GM18868 (cell line): Measurements from ENCODE around the gene A2M.

Experiments used
- ATAC-seq: cut with Tn5 transposase; IDR thresholded peaks from one replicate; pipeline ENCODE4 v1.9.1; 2021; ENCODE audit warnings: mild to moderate bottlenecking, moderate library complexity; ENCODE audit not compliant: unreplicated experiment

A2M gene

DNA sequence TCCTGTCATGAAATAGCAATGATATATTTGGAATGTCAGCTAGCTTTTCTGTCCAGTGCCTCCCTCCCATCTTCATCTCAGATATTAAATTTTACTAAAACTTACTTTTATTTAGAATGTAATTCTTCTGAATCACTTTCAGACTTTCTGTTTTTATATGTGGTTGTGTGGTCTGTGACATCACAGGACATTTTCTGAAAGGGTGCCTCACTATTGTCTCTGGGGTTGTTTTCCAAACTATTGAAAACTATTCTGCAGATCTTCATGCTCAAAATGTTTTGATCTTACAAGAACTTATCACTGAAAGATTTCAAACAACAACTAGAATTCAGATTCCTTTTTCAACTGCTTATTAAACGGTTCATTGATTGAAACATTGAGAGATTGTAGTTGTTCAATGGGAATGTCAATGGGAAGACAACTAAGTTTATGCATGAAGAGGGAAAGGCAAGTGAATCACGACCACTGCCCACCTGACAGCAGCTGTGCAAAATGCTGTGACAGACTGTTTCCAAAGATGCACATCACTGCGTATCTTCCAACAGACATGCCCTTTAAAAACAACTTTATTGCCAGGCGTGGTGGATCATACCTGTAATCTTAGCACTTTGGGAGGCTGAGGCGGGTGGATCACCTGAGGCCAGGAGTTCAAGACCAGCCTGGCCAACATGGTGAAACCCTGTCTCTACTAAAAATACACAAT lies 75.1 kb downstream of the A2M start:
- ATAC-seq, result no peak

DNA sequence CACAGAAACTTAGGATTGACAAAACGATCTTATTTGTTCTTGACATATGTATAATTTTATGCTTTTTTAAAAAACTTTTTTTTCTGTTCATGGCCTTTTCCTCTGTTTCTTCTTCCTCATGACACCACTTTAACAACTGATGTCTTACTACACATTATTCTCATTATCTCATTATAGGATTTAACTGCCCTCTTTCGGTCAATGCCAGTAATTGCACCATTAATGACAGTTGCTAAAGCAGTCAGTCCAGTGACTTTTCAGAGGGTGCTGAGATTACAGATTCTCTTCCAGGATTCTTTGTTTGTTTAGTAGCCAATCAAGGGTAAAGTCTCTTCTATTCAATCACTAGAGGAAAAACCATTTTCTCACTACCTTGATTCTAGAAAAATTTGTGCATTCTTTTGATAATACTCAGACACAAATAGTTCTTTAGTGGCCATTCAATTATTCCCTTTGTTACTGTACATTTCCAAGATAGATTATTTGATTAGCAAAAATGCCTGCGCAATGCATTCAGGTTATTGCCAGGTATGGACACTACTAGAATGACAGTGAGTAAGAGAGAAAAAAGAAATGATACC lies 76.2 kb downstream of the A2M start:
- ATAC-seq, result no peak

DNA sequence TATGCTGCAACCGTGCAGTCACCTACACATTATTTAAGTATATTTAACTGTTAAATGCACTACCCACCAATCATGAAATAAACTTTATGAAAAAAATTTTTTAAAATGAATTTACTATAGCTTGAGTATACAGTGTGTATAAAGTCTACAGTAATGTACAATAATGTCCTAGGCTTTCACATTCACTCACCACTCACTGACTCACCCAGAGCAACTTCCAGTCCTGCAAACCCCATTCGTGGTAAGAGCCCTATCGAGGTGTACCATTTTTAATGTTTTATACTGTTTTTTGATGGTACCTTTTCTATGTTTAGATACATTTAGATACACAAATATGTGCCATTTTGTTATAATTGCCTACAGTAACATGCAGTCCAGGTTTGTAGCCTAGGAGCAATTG lies 78.3 kb downstream of the A2M start:
- ATAC-seq, result no peak

DNA sequence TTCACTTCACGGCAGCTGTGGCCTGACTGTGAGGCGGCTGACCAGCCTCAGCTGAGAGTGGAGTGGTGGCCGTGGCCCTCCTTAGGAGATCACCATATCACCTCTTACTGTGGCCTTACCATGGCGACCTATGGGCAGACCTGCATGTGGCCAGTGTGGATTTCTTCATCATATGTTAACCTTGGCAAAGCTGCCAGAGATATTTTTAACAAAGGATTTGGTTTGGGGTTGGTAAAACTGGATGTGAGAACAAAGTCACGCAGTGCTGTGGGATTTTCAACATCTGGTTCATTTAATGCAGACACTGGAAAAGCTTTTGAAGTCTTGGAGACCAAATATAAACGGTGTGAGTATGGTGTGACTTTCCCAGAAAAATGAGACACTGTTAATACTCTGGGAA lies 79.5 kb downstream of the A2M start:
- no peak for ATAC-seq

DNA sequence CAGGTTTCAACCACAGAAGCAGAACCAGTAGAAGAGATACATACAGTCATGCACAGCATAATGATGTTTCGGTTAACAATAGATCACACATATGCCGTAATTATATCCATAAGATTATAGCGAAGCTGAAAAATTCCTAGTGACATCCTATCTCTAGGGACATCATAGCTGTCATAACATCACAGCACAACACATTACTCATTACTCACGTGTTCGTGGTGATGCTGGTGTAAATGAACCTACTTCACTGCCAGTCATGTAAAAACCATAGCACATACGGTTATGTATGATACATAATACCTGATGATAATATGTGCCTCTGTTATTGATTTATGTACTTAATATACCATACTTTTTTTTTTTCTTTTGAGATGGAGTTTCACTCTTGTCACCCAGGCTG lies 81.6 kb downstream of the A2M start:
- ATAC-seq, result no peak

DNA sequence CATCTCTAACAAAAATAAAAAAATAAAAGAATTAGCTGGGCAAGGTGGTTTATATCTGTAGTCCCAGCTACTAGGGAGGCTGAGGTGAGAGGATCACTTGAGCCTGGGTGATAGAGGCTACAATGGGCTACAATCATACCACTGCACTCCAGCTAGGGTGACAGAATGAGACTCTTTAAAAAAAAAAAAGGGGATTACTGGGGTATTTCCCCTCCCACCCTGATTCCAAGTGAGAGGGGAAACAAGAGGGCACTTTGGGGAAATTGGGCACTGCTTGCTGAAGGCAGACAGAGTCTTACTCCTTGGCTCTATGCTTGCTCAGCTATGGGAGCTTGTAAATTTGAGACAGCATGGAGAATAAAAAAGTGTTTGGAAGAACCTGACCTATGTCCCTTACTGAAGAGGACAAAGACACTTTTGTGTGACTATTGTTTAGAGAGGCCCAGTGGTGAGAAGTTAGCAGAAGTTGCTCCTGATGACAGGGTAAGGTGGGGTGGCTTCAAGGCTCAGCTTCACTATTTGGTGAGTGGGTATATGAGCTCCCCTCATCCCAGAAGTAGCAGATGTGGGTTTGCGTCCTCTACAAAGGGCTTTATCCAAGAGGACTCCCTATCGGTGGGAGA lies 82.3 kb downstream of the A2M start:
- ATAC-seq, result no peak

DNA sequence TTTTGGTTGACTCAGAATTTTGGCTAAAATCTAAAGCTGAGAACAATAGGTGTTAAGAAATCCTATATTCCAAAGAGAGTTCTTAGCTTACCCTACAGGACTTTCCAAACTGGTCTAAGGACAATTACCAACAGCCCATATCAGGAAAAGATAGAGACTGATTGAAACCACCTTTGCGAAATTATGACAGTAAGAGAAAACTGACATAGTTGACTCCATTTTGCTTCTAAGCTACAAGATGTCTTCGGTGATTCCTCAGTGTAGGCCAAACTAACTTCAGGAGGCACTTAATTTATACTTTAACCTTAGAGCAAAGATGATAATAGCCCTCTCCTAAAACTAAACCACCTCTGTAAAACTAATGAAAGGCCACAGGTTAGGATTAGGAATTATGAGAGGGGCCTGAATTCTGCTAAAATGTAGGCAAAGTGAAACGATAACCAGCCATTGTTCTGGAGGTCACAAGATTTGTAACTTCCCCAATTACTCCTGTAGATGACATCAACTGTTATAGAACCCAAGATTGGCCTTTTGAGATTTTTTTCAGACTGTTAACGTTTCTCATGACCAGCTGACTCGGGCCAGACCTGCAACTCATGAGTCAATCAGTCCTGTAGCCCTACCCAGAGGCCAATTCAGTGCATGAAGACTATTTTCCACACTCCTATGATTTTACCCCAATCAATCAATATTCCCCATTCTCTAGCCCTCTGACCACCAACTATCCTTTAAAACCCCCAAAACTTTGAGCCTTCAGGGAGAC lies 83.3 kb downstream of the A2M start:
- ATAC-seq, result no peak

DNA sequence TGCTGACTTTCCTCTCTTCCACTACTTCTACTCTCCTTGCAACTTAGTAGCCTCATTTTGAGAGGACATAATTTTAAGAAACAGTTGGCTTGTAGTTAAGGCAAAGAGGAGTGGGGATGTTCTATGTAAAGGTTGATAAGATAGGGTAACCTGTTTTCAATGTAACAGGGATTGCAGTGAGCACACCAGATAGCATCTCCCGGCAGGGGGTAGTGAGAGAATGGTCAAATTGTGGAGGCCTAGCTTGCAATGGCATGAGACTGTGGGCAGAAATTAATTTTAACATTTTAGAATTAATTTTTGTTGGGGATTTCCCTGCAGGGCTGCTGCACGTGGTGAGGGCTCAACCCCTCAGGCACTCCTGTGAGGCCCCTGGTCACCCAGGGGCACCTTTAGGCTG lies 84.9 kb downstream of the A2M start:
- no peak for ATAC-seq

DNA sequence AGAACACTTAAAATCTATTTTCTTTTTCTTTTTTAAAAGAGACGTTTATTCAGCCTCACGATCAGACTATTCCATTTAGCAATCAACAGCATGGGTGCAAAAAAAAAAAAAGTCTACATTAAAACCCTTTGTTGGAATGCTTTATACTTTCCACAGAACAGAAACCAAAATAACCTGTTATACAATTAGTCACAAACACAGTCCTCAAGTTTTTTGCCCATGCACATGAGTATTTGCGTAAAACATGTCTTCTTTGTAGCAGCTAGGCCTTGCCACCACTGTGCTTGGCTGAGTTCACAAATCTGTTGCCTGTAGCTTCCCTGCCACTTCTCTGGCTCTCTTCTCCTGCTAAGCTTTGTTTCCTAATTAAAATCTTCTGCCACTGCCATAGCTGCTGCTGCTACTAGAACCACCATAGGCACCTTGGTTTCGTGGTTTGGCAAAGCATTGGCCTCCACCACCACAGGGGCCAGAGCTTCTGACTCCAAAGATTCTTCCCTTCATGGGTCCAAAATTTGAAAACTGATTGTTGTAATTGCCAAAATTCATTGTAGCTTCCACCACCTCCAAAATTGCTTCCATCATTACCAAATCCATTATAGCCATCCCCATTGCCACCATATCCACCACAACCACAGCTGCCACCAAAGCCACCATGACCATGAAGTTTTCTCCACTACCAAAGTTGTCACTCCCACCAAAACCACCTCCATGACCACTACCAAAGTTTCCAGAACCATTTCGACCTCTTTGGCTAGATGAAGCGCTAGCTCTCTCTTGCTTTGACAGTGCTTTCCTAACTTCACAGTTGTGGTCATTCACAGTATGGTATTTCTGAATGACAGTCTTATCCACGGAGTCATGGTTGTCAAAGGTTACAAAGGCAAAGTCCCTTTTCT lies 88.3 kb downstream of the A2M start:
- no peak for ATAC-seq

DNA sequence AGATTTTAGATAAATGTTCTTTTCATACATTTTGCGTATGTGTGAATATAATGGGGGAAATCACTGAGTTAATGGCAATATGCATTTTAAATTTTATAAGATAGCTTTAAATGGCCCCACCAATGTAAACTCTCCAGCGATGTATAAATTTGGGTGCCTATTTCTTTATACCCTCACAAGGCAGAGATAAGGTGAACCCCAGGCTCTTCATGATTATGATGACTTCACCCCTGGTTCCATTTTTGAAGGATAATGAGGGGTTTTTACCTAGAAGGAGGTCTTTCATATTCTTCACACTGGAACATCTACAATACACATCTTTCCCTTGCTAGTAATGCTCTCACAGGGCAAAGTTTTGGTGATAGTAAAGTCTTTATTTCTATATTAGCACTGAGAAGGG lies 91.2 kb downstream of the A2M start:
- ATAC-seq, result no peak

DNA sequence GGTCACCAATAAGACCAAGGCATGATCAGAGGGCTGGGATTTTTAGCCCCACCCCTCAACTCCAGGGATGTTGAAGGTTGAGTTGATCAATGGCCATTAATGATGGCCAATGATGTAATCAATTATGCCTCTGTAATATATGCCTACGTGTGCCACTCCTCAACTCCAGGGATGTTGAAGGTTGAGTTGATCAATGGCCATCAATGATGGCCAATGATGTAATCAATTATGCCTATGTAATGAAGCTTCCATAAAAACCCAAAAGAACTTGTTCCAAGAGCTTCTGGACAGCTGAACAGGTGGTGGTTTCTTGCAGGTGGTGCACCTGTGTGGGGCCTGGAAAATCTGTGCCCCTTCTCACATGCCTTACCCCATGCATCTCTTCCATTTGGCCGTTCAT lies 93.1 kb downstream of the A2M start:
- no peak for ATAC-seq
